Liver (tissue), 9 donors: Measurements from ENCODE around the gene LDB3. TPM values are rescaled to one million over a fixed set of nuclear protein-coding genes. Genes with fewer than 3 reads are reported as not detected.

ENCODE experiments used
- DNase-seq: peaks from one replicate; pipeline ENCODE4 v3.0.0-alpha.2; 2017; ENCODE audit warnings: low spot score
- H3K27ac ChIP-seq, 2 donors: one replicate each; pipeline ENCODE4 v1.7.0; 2013; ENCODE audit warnings: inconsistent platforms in 2 of 2, low read length in 2 of 2, control low read depth in 1 of 2, low read depth in 1 of 2, mild to moderate bottlenecking in 1 of 2
- H3K27me3 ChIP-seq, 4 donors: one replicate each; pipeline versions ENCODE4 v1.6.1 to v1.7.0; 2013; ENCODE audit warnings: low read length in 3 of 4, inconsistent platforms in 1 of 4, mild to moderate bottlenecking in 1 of 4, moderate library complexity in 1 of 4; ENCODE audit not compliant: control insufficient read depth in 4 of 4, insufficient read depth in 4 of 4
- H3K36me3 ChIP-seq, 4 donors: one replicate each; pipeline versions ENCODE4 v1.6.1 to v1.7.0; 2013; ENCODE audit warnings: low read length in 3 of 4, mild to moderate bottlenecking in 3 of 4, low read depth in 1 of 4, moderate library complexity in 1 of 4; ENCODE audit not compliant: control insufficient read depth in 4 of 4, insufficient read depth in 3 of 4
- H3K4me1 ChIP-seq, 4 donors: one replicate each; pipeline versions ENCODE4 v1.6.1 to v1.7.0; 2013; ENCODE audit warnings: low read length in 3 of 4, mild to moderate bottlenecking in 3 of 4, moderate library complexity in 1 of 4; ENCODE audit not compliant: control insufficient read depth in 4 of 4, insufficient read depth in 4 of 4
- H3K4me3 ChIP-seq, 3 donors: one replicate each; pipeline versions ENCODE4 v1.6.1 to v1.7.0; 2013; ENCODE audit warnings: low read length in 3 of 3, control low read depth in 1 of 3, low read depth in 1 of 3, mild to moderate bottlenecking in 1 of 3
- H3K9ac ChIP-seq, 2 donors: one replicate each; pipeline ENCODE4 v1.7.0; 2013; ENCODE audit warnings: low read length in 2 of 2, mild to moderate bottlenecking in 2 of 2, moderate library complexity in 2 of 2, control low read depth in 1 of 2, low read depth in 1 of 2
- H3K9me3 ChIP-seq, 4 donors: one replicate each; pipeline versions ENCODE4 v1.6.1 to v1.7.0; 2013; ENCODE audit warnings: low read length in 3 of 4; ENCODE audit not compliant: control insufficient read depth in 4 of 4
- EGR1 ChIP-seq, 2 donors: IDR thresholded peaks; 2 replicates each; pipeline ENCODE4 v1.6.1; 2016 to 2018; ENCODE audit warnings: antibody characterized with exemption in 2 of 2, low read depth in 2 of 2
- FOXA1 ChIP-seq: IDR thresholded peaks from 2 replicates; pipeline ENCODE4 v1.6.1; 2016; ENCODE audit warnings: antibody characterized with exemption
- FOXA2 ChIP-seq: IDR thresholded peaks from 2 replicates; pipeline ENCODE4 v1.6.1; 2016; ENCODE audit warnings: antibody characterized with exemption
- GABPA ChIP-seq, 2 donors: IDR thresholded peaks in 1 of 2; conservative IDR thresholded peaks in 1 of 2; 2 replicates each; pipeline ENCODE4 v1.6.1; 2016; ENCODE audit warnings: antibody characterized with exemption in 2 of 2, mild to moderate bottlenecking in 1 of 2, moderate library complexity in 1 of 2
- HNF4A ChIP-seq, 2 donors: conservative IDR thresholded peaks; 2 replicates each; pipeline ENCODE4 v1.6.1; 2016; ENCODE audit warnings: antibody characterized with exemption in 2 of 2, mild to moderate bottlenecking in 2 of 2
- HNF4G ChIP-seq: IDR thresholded peaks from 2 replicates; pipeline ENCODE4 v1.6.1; 2016; ENCODE audit warnings: antibody characterized with exemption
- JUND ChIP-seq, 2 donors: IDR thresholded peaks; 2 replicates each; pipeline ENCODE4 v1.6.1; 2016; ENCODE audit warnings: antibody characterized with exemption in 2 of 2
- NR2F2 ChIP-seq: IDR thresholded peaks from 2 replicates; pipeline ENCODE4 v1.6.1; 2016; ENCODE audit warnings: antibody characterized with exemption
- RAD21 ChIP-seq, 2 donors: IDR thresholded peaks; 2 replicates each; pipeline ENCODE4 v1.6.1; 2016; ENCODE audit warnings: antibody characterized with exemption in 2 of 2, mild to moderate bottlenecking in 2 of 2
- RXRA ChIP-seq, 2 donors: IDR thresholded peaks; 2 replicates each; pipeline ENCODE4 v1.6.1; 2017 to 2018; ENCODE audit warnings: antibody characterized with exemption in 2 of 2, mild to moderate bottlenecking in 1 of 2
- SP1 ChIP-seq: IDR thresholded peaks from 2 replicates; pipeline ENCODE4 v1.6.1; 2018; ENCODE audit warnings: antibody characterized with exemption, mild to moderate bottlenecking
- TAF1 ChIP-seq: conservative IDR thresholded peaks from 2 replicates; pipeline ENCODE4 v1.6.1; 2016; ENCODE audit warnings: antibody characterized with exemption, mild to moderate bottlenecking
- YY1 ChIP-seq: IDR thresholded peaks from 2 replicates; pipeline ENCODE4 v1.6.1; 2016; ENCODE audit warnings: antibody characterized with exemption, mild to moderate bottlenecking
- WGBS: extraction: QIAGEN DNeasy Blood & Tissue Kit; methylation state at CpG from one replicate; pipeline ENCODE4 v1.1.7; 2013; 5-methylcytosine and 5-hydroxymethylcytosine counted together
- polyA plus RNA-seq, 2 donors: library from polyadenylated mRNA; stranded (reverse) in 1 of 2; unstranded in 1 of 2; fragments of 200-250 nt in 1 of 2; fragments of >200 nt in 1 of 2; fragmentation: Nextera tagmentation in 1 of 2; extraction: Ambion mirVana in 1 of 2; gene quantifications; one replicate each; pipeline versions ENCODE4 v1.2.1 to v1.2.3, GENCODE V29; 2013 to 2015
- total RNA-seq, 2 donors: library from RNA; depleted of rRNA; stranded (reverse); fragments of >200 nt; gene quantifications; one replicate each; pipeline ENCODE4 v1.2.3, GENCODE V29; 2014
- TF ChIP-seq, protein P1 (sequence below): IDR thresholded peaks from 2 replicates; pipeline ENCODE4 v1.6.1; 2016; ENCODE audit warnings: antibody characterized with exemption
- TF ChIP-seq, protein P2 (sequence below): IDR thresholded peaks from 2 replicates; pipeline ENCODE4 v1.6.1; 2016; ENCODE audit warnings: antibody characterized with exemption
- TF ChIP-seq, protein P3 (sequence below): fragments of 150-350 bp; IDR thresholded peaks from 2 replicates; pipeline ENCODE4 v1.5.1; 2017; ENCODE audit warnings: improper control_type of control experiment, low read depth, low read length; ENCODE audit not compliant: missing input control
- TF ChIP-seq, protein P4 (sequence below): IDR thresholded peaks from 2 replicates; pipeline ENCODE4 v1.6.1; 2016; ENCODE audit warnings: antibody characterized with exemption
- TF ChIP-seq, protein P5 (sequence below): IDR thresholded peaks from 2 replicates; pipeline ENCODE4 v1.6.1; 2016; ENCODE audit warnings: antibody characterized with exemption, mild to moderate bottlenecking
- donor health status: healthy.
- donor health status: healthy.
- donor health status: healthy.
- donor health status: healthy.
- donor health status: healthy.

The LDB3 gene
- total and polyA plus RNA-seq, 4 donors = 0.09 to 0.42 (median 0.15) TPM; not detected in 1

DNA sequence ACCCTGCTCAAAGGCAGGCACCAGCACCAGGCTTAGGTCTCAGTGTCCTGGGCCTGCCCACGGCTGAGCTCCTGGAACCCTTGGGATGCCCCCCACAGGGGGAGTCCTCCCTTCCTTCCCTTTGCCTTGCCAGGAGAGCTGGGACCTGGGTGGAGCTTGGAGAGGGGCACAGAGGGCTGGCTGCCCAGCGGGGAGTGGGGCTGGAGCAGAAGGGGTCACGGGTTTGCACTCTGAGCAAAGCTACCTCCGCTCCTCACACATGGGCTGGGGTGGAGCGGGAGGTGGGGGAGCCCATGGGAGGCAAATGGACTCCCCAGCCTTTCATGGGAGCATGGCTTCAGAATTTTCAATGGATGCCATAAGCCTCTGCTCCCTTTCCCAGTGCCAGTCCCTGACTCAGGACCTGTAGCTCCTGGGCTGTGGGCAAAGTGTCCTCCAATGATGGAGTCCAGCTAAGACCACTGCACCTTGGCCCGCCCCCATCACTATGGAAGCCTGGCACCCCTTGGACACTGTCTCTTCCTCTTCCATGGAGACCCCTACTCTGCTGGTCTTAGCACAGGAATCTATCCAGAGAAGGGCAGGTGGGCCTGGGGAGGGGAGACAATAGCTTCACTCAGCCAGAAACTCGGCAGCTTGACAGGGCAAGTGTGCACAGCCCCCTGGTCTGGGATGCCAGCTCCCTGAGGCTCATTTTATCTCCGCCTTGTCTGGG lies 39.9 kb downstream of the LDB3 start:
- H3K4me3 ChIP-seq = no peak overlapping the region
- H3K36me3 ChIP-seq = no peaks in the 10 kb centered on the region
- H3K27ac ChIP-seq = no peak overlapping the region
- no peaks in the 10 kb centered on the region for H3K27me3 ChIP-seq
- H3K4me1 ChIP-seq = peaks cover 0 to 11% (median 6%) of the 10 kb centered on the region in 4 donors
- H3K9me3 ChIP-seq = no peaks in the 10 kb centered on the region
- DNase-seq = no peak
- 95% methylated on average over 8 of the region's 8 CpGs for WGBS
- no peak for TF ChIP-seq RAD21 (IDR thresholded peaks at IDR 0.05)
- TF ChIP-seq, protein P1, sequence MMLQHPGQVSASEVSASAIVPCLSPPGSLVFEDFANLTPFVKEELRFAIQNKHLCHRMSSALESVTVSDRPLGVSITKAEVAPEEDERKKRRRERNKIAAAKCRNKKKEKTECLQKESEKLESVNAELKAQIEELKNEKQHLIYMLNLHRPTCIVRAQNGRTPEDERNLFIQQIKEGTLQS = no peak
- no peak for TF ChIP-seq SP1
- TF ChIP-seq HNF4A (conservative IDR thresholded peaks at IDR 0.05) = no peak
- TF ChIP-seq NR2F2 = no peak
- TF ChIP-seq FOXA2 = no peak
- TF ChIP-seq, protein P2, sequence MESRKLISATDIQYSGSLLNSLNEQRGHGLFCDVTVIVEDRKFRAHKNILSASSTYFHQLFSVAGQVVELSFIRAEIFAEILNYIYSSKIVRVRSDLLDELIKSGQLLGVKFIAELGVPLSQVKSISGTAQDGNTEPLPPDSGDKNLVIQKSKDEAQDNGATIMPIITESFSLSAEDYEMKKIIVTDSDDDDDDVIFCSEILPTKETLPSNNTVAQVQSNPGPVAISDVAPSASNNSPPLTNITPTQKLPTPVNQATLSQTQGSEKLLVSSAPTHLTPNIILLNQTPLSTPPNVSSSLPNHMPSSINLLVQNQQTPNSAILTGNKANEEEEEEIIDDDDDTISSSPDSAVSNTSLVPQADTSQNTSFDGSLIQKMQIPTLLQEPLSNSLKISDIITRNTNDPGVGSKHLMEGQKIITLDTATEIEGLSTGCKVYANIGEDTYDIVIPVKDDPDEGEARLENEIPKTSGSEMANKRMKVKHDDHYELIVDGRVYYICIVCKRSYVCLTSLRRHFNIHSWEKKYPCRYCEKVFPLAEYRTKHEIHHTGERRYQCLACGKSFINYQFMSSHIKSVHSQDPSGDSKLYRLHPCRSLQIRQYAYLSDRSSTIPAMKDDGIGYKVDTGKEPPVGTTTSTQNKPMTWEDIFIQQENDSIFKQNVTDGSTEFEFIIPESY = no peak
- TF ChIP-seq HNF4G = no peak
- TF ChIP-seq, protein P3, sequence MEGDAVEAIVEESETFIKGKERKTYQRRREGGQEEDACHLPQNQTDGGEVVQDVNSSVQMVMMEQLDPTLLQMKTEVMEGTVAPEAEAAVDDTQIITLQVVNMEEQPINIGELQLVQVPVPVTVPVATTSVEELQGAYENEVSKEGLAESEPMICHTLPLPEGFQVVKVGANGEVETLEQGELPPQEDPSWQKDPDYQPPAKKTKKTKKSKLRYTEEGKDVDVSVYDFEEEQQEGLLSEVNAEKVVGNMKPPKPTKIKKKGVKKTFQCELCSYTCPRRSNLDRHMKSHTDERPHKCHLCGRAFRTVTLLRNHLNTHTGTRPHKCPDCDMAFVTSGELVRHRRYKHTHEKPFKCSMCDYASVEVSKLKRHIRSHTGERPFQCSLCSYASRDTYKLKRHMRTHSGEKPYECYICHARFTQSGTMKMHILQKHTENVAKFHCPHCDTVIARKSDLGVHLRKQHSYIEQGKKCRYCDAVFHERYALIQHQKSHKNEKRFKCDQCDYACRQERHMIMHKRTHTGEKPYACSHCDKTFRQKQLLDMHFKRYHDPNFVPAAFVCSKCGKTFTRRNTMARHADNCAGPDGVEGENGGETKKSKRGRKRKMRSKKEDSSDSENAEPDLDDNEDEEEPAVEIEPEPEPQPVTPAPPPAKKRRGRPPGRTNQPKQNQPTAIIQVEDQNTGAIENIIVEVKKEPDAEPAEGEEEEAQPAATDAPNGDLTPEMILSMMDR = no peak
- no peak for TF ChIP-seq GABPA (IDR thresholded peaks at IDR 0.05 in 1 of 2, conservative IDR thresholded peaks at IDR 0.05 in 1 of 2)
- no peak for TF ChIP-seq TAF1
- TF ChIP-seq FOXA1 = no peak
- no peak for TF ChIP-seq RXRA (IDR thresholded peaks at IDR 0.05)
- TF ChIP-seq JUND (IDR thresholded peaks at IDR 0.05) = no peak
- TF ChIP-seq, protein P4, sequence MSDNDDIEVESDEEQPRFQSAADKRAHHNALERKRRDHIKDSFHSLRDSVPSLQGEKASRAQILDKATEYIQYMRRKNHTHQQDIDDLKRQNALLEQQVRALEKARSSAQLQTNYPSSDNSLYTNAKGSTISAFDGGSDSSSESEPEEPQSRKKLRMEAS = no peak
- no peak for TF ChIP-seq EGR1 (IDR thresholded peaks at IDR 0.05; ENCODE audit: low read depth in 2 of 2)
- no peak for TF ChIP-seq YY1
- TF ChIP-seq, protein P5, sequence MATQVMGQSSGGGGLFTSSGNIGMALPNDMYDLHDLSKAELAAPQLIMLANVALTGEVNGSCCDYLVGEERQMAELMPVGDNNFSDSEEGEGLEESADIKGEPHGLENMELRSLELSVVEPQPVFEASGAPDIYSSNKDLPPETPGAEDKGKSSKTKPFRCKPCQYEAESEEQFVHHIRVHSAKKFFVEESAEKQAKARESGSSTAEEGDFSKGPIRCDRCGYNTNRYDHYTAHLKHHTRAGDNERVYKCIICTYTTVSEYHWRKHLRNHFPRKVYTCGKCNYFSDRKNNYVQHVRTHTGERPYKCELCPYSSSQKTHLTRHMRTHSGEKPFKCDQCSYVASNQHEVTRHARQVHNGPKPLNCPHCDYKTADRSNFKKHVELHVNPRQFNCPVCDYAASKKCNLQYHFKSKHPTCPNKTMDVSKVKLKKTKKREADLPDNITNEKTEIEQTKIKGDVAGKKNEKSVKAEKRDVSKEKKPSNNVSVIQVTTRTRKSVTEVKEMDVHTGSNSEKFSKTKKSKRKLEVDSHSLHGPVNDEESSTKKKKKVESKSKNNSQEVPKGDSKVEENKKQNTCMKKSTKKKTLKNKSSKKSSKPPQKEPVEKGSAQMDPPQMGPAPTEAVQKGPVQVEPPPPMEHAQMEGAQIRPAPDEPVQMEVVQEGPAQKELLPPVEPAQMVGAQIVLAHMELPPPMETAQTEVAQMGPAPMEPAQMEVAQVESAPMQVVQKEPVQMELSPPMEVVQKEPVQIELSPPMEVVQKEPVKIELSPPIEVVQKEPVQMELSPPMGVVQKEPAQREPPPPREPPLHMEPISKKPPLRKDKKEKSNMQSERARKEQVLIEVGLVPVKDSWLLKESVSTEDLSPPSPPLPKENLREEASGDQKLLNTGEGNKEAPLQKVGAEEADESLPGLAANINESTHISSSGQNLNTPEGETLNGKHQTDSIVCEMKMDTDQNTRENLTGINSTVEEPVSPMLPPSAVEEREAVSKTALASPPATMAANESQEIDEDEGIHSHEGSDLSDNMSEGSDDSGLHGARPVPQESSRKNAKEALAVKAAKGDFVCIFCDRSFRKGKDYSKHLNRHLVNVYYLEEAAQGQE = no peak
- no peak overlapping the region for H3K9ac ChIP-seq
